ENCODE measurements around the gene RCBTB2. TPM values are rescaled to one million over a fixed set of nuclear protein-coding genes. Genes with fewer than 3 reads are reported as not detected.

Gene RCBTB2
- total and polyA plus RNA-seq, 2 experiments from 2014 or later: 8.0 to 9.1 TPM

DNA sequence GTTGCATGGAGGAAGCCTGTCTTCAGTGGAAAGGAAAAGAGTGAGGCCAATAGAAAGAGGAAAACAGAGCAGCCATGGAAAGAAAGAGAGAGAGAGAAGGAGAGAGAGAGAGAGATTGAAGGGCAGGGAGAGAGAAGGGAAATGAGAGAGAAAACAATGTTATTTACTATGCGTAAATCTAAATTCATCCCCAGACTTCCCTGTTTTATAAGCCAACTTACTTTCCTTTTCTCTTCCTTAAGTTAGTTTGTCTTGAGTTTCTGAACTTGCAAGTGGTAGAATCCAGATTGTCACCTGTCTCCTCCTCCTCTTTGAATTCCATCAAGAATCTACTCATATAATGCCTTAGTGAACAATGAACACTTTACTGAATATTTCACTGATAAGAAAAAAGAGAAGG lies 16.8 kb upstream of the RCBTB2 start:
- TF ChIP-seq EZH2 (IDR thresholded peaks at IDR 0.05; ENCODE audit: insufficient read depth, poor library complexity, severe bottlenecking): no peak
- no peak for DNase-seq
- Histone ChIP-seq H3K4me3 (no peak overlapping the region), H3K36me3 (ENCODE audit: low read depth) (no peaks in the 10 kb centered on the region), H3K27me3 (replicated peaks; ENCODE audit: insufficient read depth) (no peaks in the 10 kb centered on the region), H3F3A (ENCODE audit: insufficient read depth) (no peaks in the 10 kb centered on the region), H3K9me2 (ENCODE audit: insufficient read depth) (no peaks in the 10 kb centered on the region), H3K79me2 (ENCODE audit: insufficient read depth) (no peaks in the 10 kb centered on the region), H2AFZ (no peak overlapping the region), H3K4me2 (ENCODE audit: unreplicated experiment) (no peak overlapping the region), H3K27ac (no peak overlapping the region), H3K4me1 (ENCODE audit: insufficient read depth) (no peaks in the 10 kb centered on the region), H4K20me1 (ENCODE audit: insufficient read depth) (no peaks in the 10 kb centered on the region), H3K9me3 (ENCODE audit: low read depth) (no peaks in the 10 kb centered on the region), H3K9ac (no peak overlapping the region)
- in situ Hi-C loops (cut with MboI): no loop called here
- WGBS, 2 experiments (ENCODE audit: low coverage in 1 of 2, low lambda C conversion rate in 2 of 2, missing lambda C conversion rate in 2 of 2): 97 to 100% methylated on average over 1 of the region's 1 CpG

- H3K79me2 ChIP-seq (ENCODE audit: insufficient read depth): no peaks in the 10 kb centered on the region
- H2AFZ ChIP-seq: no peak overlapping the region
- H3K27ac ChIP-seq: no peak overlapping the region
- in situ Hi-C loops (cut with MboI): no loop called here
- WGBS, 2 experiments (ENCODE audit: low coverage in 1 of 2, low lambda C conversion rate in 2 of 2, missing lambda C conversion rate in 2 of 2): 77 to 81% methylated on average over 4 of the region's 4 CpGs
- no peak for DNase-seq
- no peaks in the 10 kb centered on the region for H3F3A ChIP-seq (ENCODE audit: insufficient read depth)
- no peak overlapping the region for H3K9ac ChIP-seq
- no peaks in the 10 kb centered on the region for H3K4me1 ChIP-seq (ENCODE audit: insufficient read depth)
- no peaks in the 10 kb centered on the region for H3K9me2 ChIP-seq (ENCODE audit: insufficient read depth)
- H3K9me3 ChIP-seq (ENCODE audit: low read depth): no peaks in the 10 kb centered on the region
- H3K4me2 ChIP-seq (ENCODE audit: unreplicated experiment): no peak overlapping the region
- H3K27me3 ChIP-seq (replicated peaks; ENCODE audit: insufficient read depth): no peaks in the 10 kb centered on the region
- no peak for TF ChIP-seq EZH2phosphoT487 (IDR thresholded peaks at IDR 0.05; ENCODE audit: insufficient read depth, low read depth)
- TF ChIP-seq EZH2 (IDR thresholded peaks at IDR 0.05; ENCODE audit: insufficient read depth, poor library complexity, severe bottlenecking): no peak
- H4K20me1 ChIP-seq (ENCODE audit: insufficient read depth): no peaks in the 10 kb centered on the region
- H3K4me3 ChIP-seq: no peak overlapping the region
- H3K36me3 ChIP-seq (ENCODE audit: low read depth): no peaks in the 10 kb centered on the region
Observed at GRCh38 chr13:48547663-48548092, 14.8 kb upstream of the RCBTB2 start.

DNA sequence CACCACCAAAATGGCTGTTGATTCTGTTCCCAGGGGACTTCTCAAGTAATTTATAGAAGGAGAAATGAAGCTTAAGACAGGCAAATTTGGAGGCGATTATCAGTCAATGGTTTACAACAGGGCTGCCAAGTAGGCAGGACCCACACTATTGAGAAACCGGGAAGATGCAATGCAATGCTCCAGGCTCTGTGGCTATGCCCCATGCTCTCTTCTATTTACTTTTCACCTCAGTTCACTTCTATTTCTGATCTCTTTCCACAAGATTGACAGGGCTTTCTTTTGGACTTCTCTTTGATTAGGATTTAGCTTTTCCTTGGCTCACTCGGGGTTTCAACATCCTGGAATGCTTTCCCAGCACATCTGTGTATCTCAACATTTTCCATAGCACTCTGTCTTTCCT lies 12.7 kb upstream of the RCBTB2 start:
- H2AFZ ChIP-seq: no peak overlapping the region
- no peak for TF ChIP-seq EZH2phosphoT487 (IDR thresholded peaks at IDR 0.05; ENCODE audit: insufficient read depth, low read depth)
- no peak for TF ChIP-seq EZH2 (IDR thresholded peaks at IDR 0.05; ENCODE audit: insufficient read depth, poor library complexity, severe bottlenecking)
- no peaks in the 10 kb centered on the region for H3K9me2 ChIP-seq (ENCODE audit: insufficient read depth)
- no peaks in the 10 kb centered on the region for H3F3A ChIP-seq (ENCODE audit: insufficient read depth)
- H3K27me3 ChIP-seq (replicated peaks; ENCODE audit: insufficient read depth): no peaks in the 10 kb centered on the region
- H4K20me1 ChIP-seq (ENCODE audit: insufficient read depth): no peaks in the 10 kb centered on the region
- H3K4me2 ChIP-seq (ENCODE audit: unreplicated experiment): no peak overlapping the region
- WGBS, 2 experiments (ENCODE audit: low coverage in 1 of 2, low lambda C conversion rate in 2 of 2, missing lambda C conversion rate in 2 of 2): 83 to 87% methylated on average over 3 of the region's 3 CpGs
- H3K79me2 ChIP-seq (ENCODE audit: insufficient read depth): no peaks in the 10 kb centered on the region
- no peaks in the 10 kb centered on the region for H3K9me3 ChIP-seq (ENCODE audit: low read depth)
- no peak overlapping the region for H3K4me3 ChIP-seq
- DNase-seq: no peak
- in situ Hi-C loops (cut with MboI): no loop called here
- no peaks in the 10 kb centered on the region for H3K36me3 ChIP-seq (ENCODE audit: low read depth)
- H3K4me1 ChIP-seq (ENCODE audit: insufficient read depth): no peaks in the 10 kb centered on the region
- H3K9ac ChIP-seq: no peak overlapping the region
- H3K27ac ChIP-seq: no peak overlapping the region

GRCh38 chr13:48542581-48543341 lies 9.9 kb upstream of the RCBTB2 start:
- H3K4me2 ChIP-seq (ENCODE audit: unreplicated experiment): no peak overlapping the region

More at GRCh38 chr13:48542581-48543341, 9.9 kb upstream of the RCBTB2 start:
- Histone ChIP-seq H3K36me3 (ENCODE audit: low read depth) (no peaks in the 10 kb centered on the region), H3F3A (ENCODE audit: insufficient read depth) (no peaks in the 10 kb centered on the region), H3K27me3 (replicated peaks; ENCODE audit: insufficient read depth) (no peaks in the 10 kb centered on the region), H3K79me2 (ENCODE audit: insufficient read depth) (no peaks in the 10 kb centered on the region), H3K9ac (no peak overlapping the region), H3K9me2 (ENCODE audit: insufficient read depth) (no peaks in the 10 kb centered on the region), H4K20me1 (ENCODE audit: insufficient read depth) (no peaks in the 10 kb centered on the region), H3K27ac (no peak overlapping the region), H3K4me3 (no peak overlapping the region), H3K4me1 (ENCODE audit: insufficient read depth) (no peaks in the 10 kb centered on the region), H2AFZ (0 out of 2 replicates have a peak overlapping the region, but pooled peaks have one; percentile 21), H3K9me3 (ENCODE audit: low read depth) (no peaks in the 10 kb centered on the region)
- peak; percentile 22 for DNase-seq
- 19 to 27% methylated on average over 10 to 11 of the region's 11 CpGs for WGBS, 2 experiments (ENCODE audit: low coverage in 1 of 2, low lambda C conversion rate in 2 of 2, missing lambda C conversion rate in 2 of 2)
- TF ChIP-seq EZH2 (IDR thresholded peaks at IDR 0.05; ENCODE audit: insufficient read depth, poor library complexity, severe bottlenecking) (no peak), EZH2phosphoT487 (IDR thresholded peaks at IDR 0.05; ENCODE audit: insufficient read depth, low read depth) (no peak)
- in situ Hi-C loops (cut with MboI): no loop called here

All from GM23248 (cell line).